Caco-2 (cell line): ENCODE data around the gene ABTB1. TPM values are rescaled to one million over a fixed set of nuclear protein-coding genes. Genes with fewer than 3 reads are reported as not detected.
A peak's percentile ranks its signal among the peaks of the same experiment; 100 is the strongest.

ENCODE experiments used
- Bru-seq: library from RNA; stranded (reverse); fragments of 400-500 nt; gene quantifications from one replicate; lab custom pipeline; 2021; lab: Mats Ljungman, UMichigan
- BruChase-seq, 2 experiments: library from RNA; stranded (reverse); fragments of 400-500 nt; gene quantifications; one replicate each; lab custom pipeline; 2021; lab: Mats Ljungman, UMichigan
- BruUV-seq: library from RNA; stranded (reverse); fragments of 400-500 nt; replicated peaks from 2 replicates; lab custom pipeline; 2021; lab: Mats Ljungman, UMichigan
- CTCF ChIA-PET: fragments of 300-600 bp; sonication (Branson Sonifier 250); formaldehyde crosslinking; loops from one replicate; lab custom pipeline; 2022; ENCODE audit warnings: antibody characterized with exemption; lab: Charles Lee
- POLR2A ChIA-PET: fragments of 300-600 bp; sonication (Branson Sonifier 250); formaldehyde crosslinking; loops from one replicate; lab custom pipeline; 2022; ENCODE audit warnings: antibody characterized with exemption; lab: Charles Lee
- DNase-seq, 2 experiments: peaks; one replicate each; pipeline versions ENCODE4 v3.0.0 to v3.0.0-alpha.2; 2020 to 2022
- H3K27me3 ChIP-seq: replicated peaks from 2 replicates; pipeline ENCODE4 v1.6.0; 2011; ENCODE audit warnings: low read length; ENCODE audit not compliant: control insufficient read depth, insufficient read depth
- H3K36me3 ChIP-seq: 2 replicates; pipeline ENCODE4 v1.5.1; 2011; ENCODE audit warnings: low read length; ENCODE audit not compliant: control insufficient read depth, insufficient read depth
- H3K4me1 ChIP-seq: fragments of 250-450 bp; sonication (Bioruptor Pico); 2 replicates; pipeline ENCODE4 v1.5.1; 2020; ENCODE audit warnings: mild to moderate bottlenecking
- H3K4me3 ChIP-seq: 2 replicates; pipeline ENCODE4 v1.5.1; 2011; ENCODE audit warnings: low read depth, mild to moderate bottlenecking, control low read depth, low read length
- H3K9me3 ChIP-seq: fragments of 250-450 bp; sonication (Bioruptor Pico); 2 replicates; pipeline ENCODE4 v1.5.1; 2020; ENCODE audit warnings: mild to moderate bottlenecking, moderate library complexity
- H3K27ac Mint-ChIP-seq: one replicate; pipeline ENCODE4 v1.8.0; 2022; ENCODE audit warnings: mixed read lengths; ENCODE audit not compliant: unreplicated experiment
- H3K27me3 Mint-ChIP-seq: one replicate; pipeline ENCODE4 v1.8.0; 2022; ENCODE audit warnings: mixed read lengths; ENCODE audit not compliant: insufficient read depth, unreplicated experiment
- H3K36me3 Mint-ChIP-seq: one replicate; pipeline ENCODE4 v1.8.0; 2022; ENCODE audit warnings: mild to moderate bottlenecking, mixed read lengths; ENCODE audit not compliant: insufficient read depth, unreplicated experiment
- H3K4me1 Mint-ChIP-seq: one replicate; pipeline ENCODE4 v1.8.0; 2022; ENCODE audit warnings: low read depth, mixed read lengths; ENCODE audit not compliant: unreplicated experiment
- H3K4me3 Mint-ChIP-seq: one replicate; pipeline ENCODE4 v1.8.0; 2022; ENCODE audit warnings: mild to moderate bottlenecking, moderate library complexity, mixed read lengths; ENCODE audit not compliant: unreplicated experiment
- H3K9me3 Mint-ChIP-seq: one replicate; pipeline ENCODE4 v1.8.0; 2022; ENCODE audit warnings: mixed read lengths; ENCODE audit not compliant: unreplicated experiment
- intact Hi-C: fragments of 100-400 bp; cut with micrococcal nuclease; formaldehyde crosslinking; loops from one replicate; pipeline ENCODE4 v1.10.0; 2022; ENCODE audit not compliant: unreplicated experiment
- long read RNA-seq: library from polyadenylated mRNA; stranded (forward); transcript quantifications from one replicate; pipeline ENCODE4 v2.0.0, GENCODE V29; 2022
- total RNA-seq: library from RNA; stranded (reverse); gene quantifications from 2 replicates; pipeline ENCODE4 v1.2.3, GENCODE V29; 2022
- TF ChIP-seq, protein P1 (sequence below), 2 experiments: fragments of 200-600 bp in 1 of 2; IDR thresholded peaks; 1 replicate in 1 of 2; 2 replicates in 1 of 2; pipeline versions ENCODE4 v1.5.1 to v1.8.0; 2011 to 2022; ENCODE audit warnings: antibody characterized with exemption in 1 of 2, control low read depth in 1 of 2, inconsistent platforms in 1 of 2, low read depth in 1 of 2, low read length in 1 of 2, mild to moderate bottlenecking in 1 of 2, moderate library complexity in 1 of 2; ENCODE audit not compliant: insufficient read depth in 1 of 2, severe bottlenecking in 1 of 2, unreplicated experiment in 1 of 2

The ABTB1 gene
- total RNA-seq: 6.2 TPM in 2 replicates
- percentile 31 among the genes with signal in this experiment for Bru-seq, nascent RNA
- percentile 37 among the genes with signal in this experiment for BruChase-seq, experiment 1, labeled RNA remaining after a 2-hour chase
- percentile 38 among the genes with signal in this experiment for BruChase-seq, experiment 2, labeled RNA remaining after a 6-hour chase
- long read RNA-seq, transcript ABTB1-201 (12 exons, 1,965 nt): major isoform, 7 of 12 reads
- long read RNA-seq, partial matches to known transcripts: 2 of 12 reads
- long read RNA-seq, other reads (novel, unspliced or antisense): 1 of 12 reads

DNA sequence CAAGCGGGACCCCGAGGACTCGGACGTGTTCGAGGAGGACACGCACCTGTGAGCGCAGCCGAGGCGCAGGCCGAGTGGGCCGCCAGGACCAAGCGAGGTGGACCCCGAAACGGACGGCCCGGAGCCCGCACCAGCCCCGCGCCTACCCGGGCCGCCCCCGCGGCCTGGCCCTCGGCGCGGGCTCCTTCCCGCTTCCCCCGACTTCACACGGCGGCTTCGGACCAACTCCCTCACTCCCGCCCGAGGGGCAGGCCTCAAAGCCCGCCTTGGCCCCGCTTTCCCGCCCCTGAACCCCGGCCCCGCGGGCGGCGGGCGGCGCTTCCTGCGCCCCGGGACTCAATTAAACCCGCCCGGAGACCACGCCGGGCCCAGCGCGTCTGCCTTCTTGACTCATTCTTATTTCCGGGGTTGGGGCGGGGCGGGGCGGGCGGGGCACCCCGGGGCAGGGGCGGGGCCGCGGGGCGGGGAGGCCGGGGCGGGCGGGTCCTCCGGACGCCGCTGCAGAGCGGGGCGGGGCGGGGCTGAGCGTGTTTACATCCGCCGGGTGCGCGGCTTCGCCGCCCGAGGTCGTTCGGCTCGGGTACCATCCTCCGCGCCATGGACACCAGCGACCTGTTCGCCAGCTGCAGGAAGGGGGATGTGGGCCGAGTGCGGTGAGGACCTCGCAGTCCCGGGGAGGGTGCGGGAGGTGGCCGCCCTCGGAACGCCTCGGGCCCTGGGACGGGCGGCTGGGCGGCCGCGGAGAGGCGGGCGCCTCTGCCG lies at the start of gene ABTB1:
Gene ABTB1, plus strand, starts transcription at position 524 of the 762 bp plus-strand sequence. Its CDS starts 74 bp downstream, at position 598.
- peak within 1 kb of the TSS; percentile 85 for H3K4me3 ChIP-seq
- peak; percentile 82 to 86 for DNase-seq
- TF ChIP-seq, protein P1, sequence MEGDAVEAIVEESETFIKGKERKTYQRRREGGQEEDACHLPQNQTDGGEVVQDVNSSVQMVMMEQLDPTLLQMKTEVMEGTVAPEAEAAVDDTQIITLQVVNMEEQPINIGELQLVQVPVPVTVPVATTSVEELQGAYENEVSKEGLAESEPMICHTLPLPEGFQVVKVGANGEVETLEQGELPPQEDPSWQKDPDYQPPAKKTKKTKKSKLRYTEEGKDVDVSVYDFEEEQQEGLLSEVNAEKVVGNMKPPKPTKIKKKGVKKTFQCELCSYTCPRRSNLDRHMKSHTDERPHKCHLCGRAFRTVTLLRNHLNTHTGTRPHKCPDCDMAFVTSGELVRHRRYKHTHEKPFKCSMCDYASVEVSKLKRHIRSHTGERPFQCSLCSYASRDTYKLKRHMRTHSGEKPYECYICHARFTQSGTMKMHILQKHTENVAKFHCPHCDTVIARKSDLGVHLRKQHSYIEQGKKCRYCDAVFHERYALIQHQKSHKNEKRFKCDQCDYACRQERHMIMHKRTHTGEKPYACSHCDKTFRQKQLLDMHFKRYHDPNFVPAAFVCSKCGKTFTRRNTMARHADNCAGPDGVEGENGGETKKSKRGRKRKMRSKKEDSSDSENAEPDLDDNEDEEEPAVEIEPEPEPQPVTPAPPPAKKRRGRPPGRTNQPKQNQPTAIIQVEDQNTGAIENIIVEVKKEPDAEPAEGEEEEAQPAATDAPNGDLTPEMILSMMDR (IDR thresholded peaks at IDR 0.05; ENCODE audit: insufficient read depth in 1 of 2, low read depth in 1 of 2, low read length in 1 of 2, severe bottlenecking in 1 of 2, unreplicated experiment in 1 of 2): no peak
- ChIA-PET CTCF (interaction anchor here (0.6 kb wide), 1 partner anchor 124 kb away, joined by 3 read pairs; no protein-coding TSS in a partner anchor), POLR2A (no interaction called here)
- H3K9me3 ChIP-seq: no peaks in the 10 kb centered on the region
- Mint-ChIP-seq H3K36me3 (peaks cover 21% of the 10 kb centered on the region), H3K4me3 (peak within 1 kb of the TSS; percentile 77), H3K9me3 (no peaks in the 10 kb centered on the region), H3K27ac (peak within 1 kb of the TSS; percentile 90), H3K27me3 (no peaks in the 10 kb centered on the region), H3K4me1 (peaks cover 8% of the 10 kb centered on the region)
- peaks cover 7% of the 10 kb centered on the region; the same call in 1 of the 2 replicates for H3K4me1 ChIP-seq
- H3K36me3 ChIP-seq: no peaks in the 10 kb centered on the region
- BruUV-seq: TSS peak; percentile 73
- no peaks in the 10 kb centered on the region for H3K27me3 ChIP-seq
- intact Hi-C loops: loop anchor here (10.0 kb wide), 1 partner anchor 78 kb away; the partner anchor contains the start of genes MCM2 and TPRA1

DNA sequence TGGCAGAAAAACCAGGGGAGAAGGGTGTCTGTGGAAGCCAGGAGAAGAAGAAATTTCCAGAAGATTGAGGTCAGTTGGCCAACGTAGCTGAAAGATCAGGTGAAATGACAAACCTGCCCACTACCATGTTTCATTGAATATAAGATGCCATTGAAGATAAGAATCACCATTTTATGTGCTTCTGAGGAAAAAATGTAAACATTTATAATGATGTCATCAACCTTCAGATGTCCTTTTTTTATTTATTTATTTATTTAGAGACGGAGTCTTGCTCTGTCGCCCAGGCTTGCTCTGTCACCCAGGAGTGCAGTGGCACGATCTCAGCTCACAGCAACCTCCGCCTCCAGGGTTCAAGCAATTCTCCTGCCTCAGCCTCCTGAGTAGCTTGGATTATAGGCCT lies 48.7 kb upstream of the ABTB1 start:
- TF ChIP-seq, protein P1 (IDR thresholded peaks at IDR 0.05; ENCODE audit: insufficient read depth in 1 of 2, low read depth in 1 of 2, low read length in 1 of 2, severe bottlenecking in 1 of 2, unreplicated experiment in 1 of 2): no peak
- no TSS peak for BruUV-seq
- Histone ChIP-seq H3K27me3 (no peaks in the 10 kb centered on the region), H3K4me1 (peaks cover 6% of the 10 kb centered on the region; the same call in 1 of the 2 replicates), H3K4me3 (no peak overlapping the region), H3K36me3 (peaks cover 2% of the 10 kb centered on the region; the same call in 1 of the 2 replicates), H3K9me3 (no peaks in the 10 kb centered on the region)
- Mint-ChIP-seq H3K27ac (no peak overlapping the region), H3K36me3 (peaks cover 24% of the 10 kb centered on the region), H3K4me3 (no peak overlapping the region), H3K4me1 (peaks cover 7% of the 10 kb centered on the region), H3K9me3 (no peaks in the 10 kb centered on the region), H3K27me3 (peaks cover 3% of the 10 kb centered on the region)
- intact Hi-C loops: no loop called here
- POLR2A ChIA-PET: no interaction called here
- CTCF ChIA-PET: interaction anchor here (0.7 kb wide), 1 partner anchor 11 kb away, joined by 3 read pairs; no protein-coding TSS in a partner anchor
- DNase-seq: no peak

DNA sequence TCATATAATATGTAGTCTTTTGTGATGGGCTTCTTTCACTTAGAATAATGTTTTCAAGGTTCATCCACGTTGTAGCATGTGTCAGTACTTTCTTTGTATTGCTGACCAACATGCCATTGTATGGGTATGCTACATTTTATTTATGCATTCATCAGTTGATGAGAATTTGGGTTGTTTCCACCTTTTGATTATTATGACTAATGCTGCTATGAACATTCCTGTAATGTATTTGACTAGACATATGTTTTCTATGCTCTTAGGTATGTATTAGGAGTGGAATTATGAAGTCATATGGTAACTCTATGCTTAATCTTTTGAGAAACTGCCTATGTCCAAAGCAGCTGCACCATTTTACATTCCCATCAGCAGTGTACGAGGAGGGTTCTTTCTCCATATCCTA lies 46.9 kb upstream of the ABTB1 start:
- Mint-ChIP-seq H3K27me3 (peaks cover 3% of the 10 kb centered on the region), H3K27ac (no peak overlapping the region), H3K4me1 (peaks cover 16% of the 10 kb centered on the region), H3K36me3 (peaks cover 11% of the 10 kb centered on the region), H3K4me3 (no peak overlapping the region), H3K9me3 (no peaks in the 10 kb centered on the region)
- no peaks in the 10 kb centered on the region for H3K27me3 ChIP-seq
- ChIA-PET CTCF (no interaction called here), POLR2A (no interaction called here)
- DNase-seq: no peak
- BruUV-seq: no TSS peak
- no peaks in the 10 kb centered on the region for H3K36me3 ChIP-seq
- intact Hi-C loops: no loop called here
- no peak overlapping the region for H3K4me3 ChIP-seq
- TF ChIP-seq, protein P1 (IDR thresholded peaks at IDR 0.05; ENCODE audit: insufficient read depth in 1 of 2, low read depth in 1 of 2, low read length in 1 of 2, severe bottlenecking in 1 of 2, unreplicated experiment in 1 of 2): no peak
- peaks cover 13% of the 10 kb centered on the region; the same call in 1 of the 2 replicates for H3K4me1 ChIP-seq
- H3K9me3 ChIP-seq: no peaks in the 10 kb centered on the region
